HG03442 (cell line): ENCODE results near the gene RSBN1.
"Not testable (repeated sequence)": the region's sequence is repeated elsewhere in the genome, so short reads cannot be mapped to it uniquely, and the experiment has no call there.

ENCODE experiments used
- ATAC-seq: cut with Tn5 transposase; IDR thresholded peaks from one replicate; pipeline ENCODE4 v1.9.1; 2021; ENCODE audit warnings: mild to moderate bottlenecking, moderate library complexity; ENCODE audit not compliant: unreplicated experiment

RSBN1 gene

DNA sequence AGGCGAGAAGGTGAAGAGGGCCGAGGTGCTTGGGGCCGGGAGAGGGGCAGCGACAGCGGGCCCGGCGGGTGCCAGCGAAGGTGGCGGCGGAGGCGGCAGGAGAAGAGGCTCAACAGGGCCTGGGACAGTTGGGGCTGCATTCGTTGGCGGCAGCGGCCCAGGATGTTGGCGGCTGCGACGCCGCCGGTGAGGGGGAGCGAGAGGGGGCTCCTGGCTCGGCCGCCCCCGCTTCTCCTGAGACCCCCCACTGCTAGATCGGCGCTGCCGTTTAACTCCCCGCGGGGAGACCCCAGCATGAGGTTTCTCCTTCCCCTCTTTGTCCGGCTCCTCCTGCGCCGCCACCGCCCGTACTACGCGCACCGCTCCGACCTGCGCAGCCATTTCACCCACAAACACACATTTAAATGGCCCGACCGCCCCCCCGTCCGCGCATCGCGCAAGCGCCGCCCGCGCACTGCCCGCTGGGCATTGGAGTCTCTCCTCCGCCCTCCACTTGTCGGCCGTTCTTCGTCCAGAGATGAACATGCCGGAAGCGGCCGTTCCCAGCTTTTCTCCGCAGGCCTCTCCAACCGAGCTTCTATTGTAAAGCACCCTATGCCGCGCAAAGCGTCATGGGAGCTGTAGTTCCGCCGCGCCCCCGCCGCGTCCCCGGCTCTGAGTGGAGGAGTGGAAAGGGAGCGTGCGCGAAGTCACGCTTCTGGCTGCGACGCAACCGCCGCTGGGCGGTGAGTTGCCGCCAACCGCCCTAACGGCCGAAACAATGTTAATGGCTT is at the start of gene RSBN1:
TSS of gene RSBN1 (minus strand) at position 589 of the 773 bp plus-strand sequence. CDS start at position 525, 64 bp downstream.
- peak; percentile 88 for ATAC-seq

DNA sequence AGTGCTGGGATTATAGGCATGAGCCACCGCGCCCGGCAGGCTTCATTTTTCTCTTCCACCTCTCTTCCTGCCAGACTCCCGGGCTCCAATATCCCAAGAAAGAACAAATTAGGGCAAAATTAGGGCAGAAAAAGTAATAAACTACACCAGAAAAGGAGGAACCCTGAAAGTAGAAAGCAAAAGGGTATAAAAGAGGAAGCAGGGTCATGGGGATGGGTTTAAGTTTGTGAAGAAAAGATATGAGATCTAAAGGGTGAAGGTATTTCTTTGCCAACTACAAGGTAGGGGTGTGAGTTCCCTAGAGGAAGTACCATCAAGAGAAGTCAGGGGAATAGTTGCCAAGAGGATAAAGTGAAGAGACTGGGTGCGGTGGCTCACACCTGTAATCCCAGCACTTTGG is 49.4 kb upstream of the RSBN1 start:
- ATAC-seq = no peak

- ATAC-seq = no peak
These were observed 48.6 kb upstream of the RSBN1 start for GRCh38 chr1:113860891-113861290.

- peak; percentile 90 for ATAC-seq
These were observed 47.4 kb upstream of the RSBN1 start for GRCh38 chr1:113859478-113860175.

DNA sequence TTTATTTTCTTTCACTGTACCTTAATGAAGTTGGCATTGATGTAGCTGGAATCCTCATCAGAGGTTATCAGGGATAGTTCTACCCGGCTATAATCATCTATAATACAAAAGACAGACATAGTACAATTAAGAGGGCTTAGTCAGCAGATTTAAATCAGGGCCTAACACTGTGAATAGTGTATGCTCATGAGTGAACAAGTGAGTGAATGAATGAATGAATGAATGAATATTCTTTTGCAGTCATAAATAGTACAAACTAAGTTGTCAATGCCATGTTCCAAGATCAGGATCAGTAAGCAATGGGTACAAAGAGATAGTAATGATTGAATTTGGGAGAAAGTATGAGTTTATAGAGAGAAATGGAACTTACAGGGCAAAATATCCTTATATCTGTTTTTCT is 46.7 kb upstream of the RSBN1 start:
- no peak for ATAC-seq

GRCh38 chr1:113858418-113858817 is 46.1 kb upstream of the RSBN1 start:
- peak; percentile 27 for ATAC-seq

- ATAC-seq = no peak
These were observed 45.5 kb upstream of the RSBN1 start for GRCh38 chr1:113857776-113858175.

- ATAC-seq = no peak
These were observed 44.1 kb upstream of the RSBN1 start for GRCh38 chr1:113856401-113856790.

GRCh38 chr1:113855630-113856400 is 43.5 kb upstream of the RSBN1 start:
- no peak for ATAC-seq

GRCh38 chr1:113854234-113854633 is 42.0 kb upstream of the RSBN1 start:
- no peak for ATAC-seq

GRCh38 chr1:113852694-113853093 is 40.4 kb upstream of the RSBN1 start:
- ATAC-seq = not testable (repeated sequence)

DNA sequence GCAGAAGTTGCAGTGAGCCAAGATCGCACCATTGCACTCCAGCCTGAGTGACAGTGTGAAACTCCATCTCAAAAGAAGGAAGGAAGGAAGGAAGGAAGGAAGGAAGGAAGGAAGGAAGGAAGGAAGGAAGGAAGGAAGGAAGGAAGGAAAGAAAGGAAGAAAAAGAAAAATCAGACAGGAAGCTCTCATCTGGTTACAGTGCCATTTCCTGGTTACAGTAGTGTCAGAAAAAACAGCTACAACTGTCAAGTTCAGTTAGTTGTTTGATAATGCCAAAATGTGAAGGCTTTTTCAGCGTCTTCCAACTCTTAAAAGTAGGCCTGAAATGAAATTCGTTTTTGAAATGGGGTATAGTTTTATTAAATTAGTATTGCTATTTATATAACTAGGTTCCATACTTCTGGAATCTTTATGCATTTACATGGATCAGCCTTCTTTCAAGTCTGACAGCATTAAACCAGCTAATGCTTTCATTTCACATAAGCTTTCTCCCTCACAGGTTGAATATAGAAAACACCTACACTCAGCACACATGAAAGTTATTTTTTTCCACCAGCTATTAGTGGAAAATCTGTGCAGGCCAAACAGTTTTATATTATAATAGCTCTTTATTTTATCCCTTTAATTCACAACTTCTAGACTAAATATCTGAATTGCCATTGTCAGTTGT is 38.0 kb upstream of the RSBN1 start:
- no peak for ATAC-seq

DNA sequence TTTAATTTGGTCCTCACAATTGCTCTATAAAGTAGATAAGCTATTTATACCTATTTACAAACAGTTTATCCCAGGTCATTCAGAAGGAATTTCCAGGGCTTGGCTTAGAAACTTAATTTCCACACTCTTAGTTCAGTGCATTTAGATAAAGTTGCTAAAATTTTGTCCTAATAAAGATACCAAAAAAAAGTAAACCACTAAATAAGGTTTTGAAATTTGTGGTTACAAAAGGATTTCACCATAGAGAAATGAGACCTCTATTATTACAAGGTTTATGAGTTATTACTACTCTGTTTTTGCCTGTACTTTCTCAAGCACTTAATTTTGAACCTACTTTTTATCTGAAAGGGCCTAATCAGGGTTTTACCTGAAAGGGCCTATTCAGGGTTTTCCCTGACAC is 36.8 kb upstream of the RSBN1 start:
- no peak for ATAC-seq

- ATAC-seq = no peak
These were observed 34.2 kb upstream of the RSBN1 start for GRCh38 chr1:113846391-113847035.

DNA sequence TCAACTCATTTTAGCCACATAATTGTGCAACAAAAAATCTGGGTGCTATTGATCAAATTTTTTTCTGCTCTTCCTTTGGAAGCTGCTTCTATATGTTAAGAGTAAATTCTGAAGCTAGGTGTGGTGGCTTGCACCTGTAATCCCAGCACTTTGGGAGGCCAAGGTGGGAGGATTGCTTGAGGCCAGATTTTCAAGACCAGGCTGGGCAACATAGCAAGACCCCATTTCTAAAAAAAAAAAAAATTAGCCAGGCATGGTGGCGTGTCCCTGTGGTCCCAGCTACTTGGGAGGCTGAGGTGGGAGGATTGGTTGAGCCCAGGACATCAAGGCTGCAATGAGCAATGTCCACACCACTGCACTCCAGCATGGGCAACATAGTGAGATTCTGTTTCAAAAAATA is 24.3 kb upstream of the RSBN1 start:
- ATAC-seq = no peak

DNA sequence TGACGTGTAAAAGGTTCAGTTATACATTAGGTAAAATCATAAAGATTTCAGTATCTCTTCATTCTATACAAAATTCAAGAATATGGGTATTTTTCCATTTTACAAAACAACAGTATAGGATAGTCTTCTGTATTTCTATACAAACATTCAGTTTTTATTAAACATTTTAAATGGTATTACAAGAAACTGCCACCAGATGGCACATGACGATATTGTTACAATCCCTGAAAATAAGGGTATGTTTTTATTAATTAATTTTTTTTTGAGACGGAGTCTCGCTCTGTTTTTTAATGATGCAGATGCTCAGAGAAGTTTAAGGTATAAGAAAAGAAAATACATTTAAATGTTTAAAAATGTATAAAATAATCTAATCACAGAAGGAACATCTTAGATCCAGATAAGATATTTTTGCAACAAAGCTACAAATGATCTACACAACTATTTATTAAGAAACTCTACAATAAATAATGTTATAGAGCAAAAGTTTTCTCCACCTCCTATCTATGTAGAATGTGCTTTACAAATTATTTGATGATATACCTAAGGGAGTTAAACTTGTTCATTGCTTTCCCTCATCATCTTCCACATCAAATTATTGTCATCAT is 23.5 kb upstream of the RSBN1 start:
- no peak for ATAC-seq

GRCh38 chr1:113834716-113835115 is 22.4 kb upstream of the RSBN1 start:
- no peak for ATAC-seq

GRCh38 chr1:113830039-113830438 is 17.8 kb upstream of the RSBN1 start:
- no peak for ATAC-seq

DNA sequence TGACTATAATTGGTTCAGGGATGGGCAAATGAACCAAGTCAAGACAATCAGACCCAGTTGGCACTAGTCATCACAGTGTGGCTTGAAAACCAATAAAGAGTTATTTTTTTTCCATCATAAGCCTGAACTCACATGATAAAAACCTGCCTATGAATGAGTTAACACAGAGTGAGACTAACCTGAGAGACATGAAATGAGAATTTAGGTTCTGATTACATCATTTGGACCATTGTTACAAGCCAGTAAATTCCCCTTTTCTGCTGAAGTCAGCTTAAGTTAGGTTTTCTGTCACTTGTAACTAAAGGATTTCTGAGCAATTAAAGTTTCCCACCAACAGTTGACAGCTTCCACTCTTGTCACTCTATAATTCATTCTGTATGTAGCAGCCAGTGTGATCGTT is 9.6 kb upstream of the RSBN1 start:
- ATAC-seq = no peak

GRCh38 chr1:113818578-113818977 is 6.3 kb upstream of the RSBN1 start:
- no peak for ATAC-seq
